SK-N-MC (cell line): Measurements from ENCODE around the gene TP53RK.

ENCODE experiments used
- EZH2 ChIP-seq: fragments of 200-600 bp; sonication (generic); IDR thresholded peaks from one replicate; pipeline ENCODE4 v1.6.1; 2017; ENCODE audit warnings: antibody characterized with exemption
- POLR2AphosphoS5 ChIP-seq: IDR thresholded peaks from 2 replicates; pipeline ENCODE4 v1.6.1; 2012; ENCODE audit warnings: mild to moderate bottlenecking, low read depth, low read length, borderline replicate concordance

DNA sequence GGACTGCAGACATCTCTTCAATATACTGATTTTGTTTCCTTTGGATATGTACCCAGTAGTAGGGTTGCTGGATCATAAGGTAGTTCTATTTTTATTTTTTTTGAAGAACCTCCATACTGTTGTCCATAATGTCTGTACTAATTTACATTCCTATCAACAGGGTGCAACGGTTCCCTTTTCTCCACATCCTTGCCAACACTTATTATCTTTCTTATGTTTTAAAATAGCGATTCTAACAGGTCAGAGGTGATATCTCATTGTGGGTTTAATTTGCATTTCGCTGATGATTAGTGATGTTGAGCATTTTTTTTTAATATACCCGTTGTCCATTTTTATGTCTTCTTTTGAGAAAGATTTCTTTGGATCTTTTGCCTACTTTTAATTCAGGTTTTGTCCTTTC is 2.0 kb upstream of the TP53RK start:
- no peak for TF ChIP-seq POLR2AphosphoS5
- no peak for TF ChIP-seq EZH2
